ENCODE results near the gene TLR9. TPM values are rescaled to one million over a fixed set of nuclear protein-coding genes. Genes with fewer than 3 reads are reported as not detected.

Gene TLR9
- total and polyA plus RNA-seq, 12 donors = under 0.01 to 0.61 (median 0.20) TPM; not detected in 5

GRCh38 chr3:52190294-52191074 lies 35.0 kb downstream of the TLR9 start:
- TF ChIP-seq POLR2A (IDR thresholded peaks at IDR 0.05) (no peak), CTCF (IDR thresholded peaks at IDR 0.05) (no peak)
- intact Hi-C loops (cut with DNase I) = no loop called here
- Histone ChIP-seq H3K27me3 (no peaks in the 10 kb centered on the region), H3K4me3 (no peak overlapping the region), H3K9me3 (replicated peaks in 1 of 3) (no peaks in the 10 kb centered on the region), H3K4me1 (replicated peaks in 1 of 2) (peaks cover 52 to 63% of the 10 kb centered on the region in 2 donors), H3K36me3 (replicated peaks in 1 of 2) (no peaks in the 10 kb centered on the region), H3K27ac (peak overlapping the region; percentile 65 to 94 (median 75))
- DNase-seq = peak in 3 of 7 donors; percentile 64 to 67 (median 66)
- WGBS, 4 donors = 40 to 58% (median 55%) methylated on average over 6 to 9 of the region's 9 CpGs

GRCh38 chr3:52188556-52188955 lies 36.9 kb downstream of the TLR9 start:
- intact Hi-C loops (cut with DNase I) = no loop called here
- Histone ChIP-seq H3K27me3 (no peaks in the 10 kb centered on the region), H3K4me3 (no peak overlapping the region), H3K4me1 (replicated peaks in 1 of 2) (peaks cover 42 to 48% of the 10 kb centered on the region in 2 donors), H3K9me3 (replicated peaks in 1 of 3) (no peaks in the 10 kb centered on the region), H3K27ac (peak overlapping the region; percentile 40 to 94 (median 75)), H3K36me3 (replicated peaks in 1 of 2) (no peaks in the 10 kb centered on the region)
- TF ChIP-seq POLR2A (IDR thresholded peaks at IDR 0.05) (no peak), CTCF (IDR thresholded peaks at IDR 0.05) (no peak)
- WGBS, 4 donors = 55 to 80% (median 63%) methylated on average over 1 of the region's 1 CpG
- DNase-seq = no peak

- Histone ChIP-seq H3K4me1 (replicated peaks in 1 of 2) (peaks cover 43 to 47% of the 10 kb centered on the region in 2 donors), H3K4me3 (no peak overlapping the region), H3K36me3 (replicated peaks in 1 of 2) (no peaks in the 10 kb centered on the region), H3K9me3 (replicated peaks in 1 of 3) (no peaks in the 10 kb centered on the region), H3K27me3 (no peaks in the 10 kb centered on the region), H3K27ac (peak overlapping the region in 1 of 5 donors; percentile 21)
- 97 to 98% (median 97%) methylated on average over 9 of the region's 9 CpGs for WGBS, 4 donors
- DNase-seq = no peak
- TF ChIP-seq POLR2A (IDR thresholded peaks at IDR 0.05) = no peak
- no peak for TF ChIP-seq CTCF (IDR thresholded peaks at IDR 0.05)
- intact Hi-C loops (cut with DNase I) = no loop called here
These were observed 38.7 kb downstream of the TLR9 start for GRCh38 chr3:52186729-52187128.

GRCh38 chr3:52185837-52186236 lies 39.6 kb downstream of the TLR9 start:
- 68 to 86% (median 79%) methylated on average over 2 to 3 of the region's 3 CpGs for WGBS, 4 donors
- TF ChIP-seq POLR2A (IDR thresholded peaks at IDR 0.05) = no peak
- TF ChIP-seq CTCF (IDR thresholded peaks at IDR 0.05) = no peak
- Histone ChIP-seq H3K27me3 (no peaks in the 10 kb centered on the region), H3K27ac (no peak overlapping the region), H3K4me1 (replicated peaks in 1 of 2) (peaks cover 45 to 47% of the 10 kb centered on the region in 2 donors), H3K9me3 (replicated peaks in 1 of 3) (no peaks in the 10 kb centered on the region), H3K36me3 (replicated peaks in 1 of 2) (no peaks in the 10 kb centered on the region), H3K4me3 (no peak overlapping the region)
- peak in 3 of 7 donors; percentile 3 to 13 (median 12) for DNase-seq
- intact Hi-C loops (cut with DNase I) = no loop called here
